KOPT-K1 (cell line): ENCODE data around the gene FAM8A1.

Source experiments
- H3K27ac ChIP-seq: fragments of 200-600 bp; sonication (generic); 2 replicates; pipeline ENCODE4 v1.5.1; 2016; ENCODE audit warnings: antibody characterized with exemption, mild to moderate bottlenecking, low read depth, low read length; ENCODE audit not compliant: poor library complexity, severe bottlenecking
- H3K36me3 ChIP-seq: fragments of 200-600 bp; sonication (generic); 2 replicates; pipeline ENCODE4 v1.5.1; 2017; ENCODE audit warnings: antibody characterized with exemption, mild to moderate bottlenecking, low read length, moderate library complexity; ENCODE audit not compliant: insufficient read depth
- H3K9me3 ChIP-seq: fragments of 200-600 bp; sonication (generic); 2 replicates; pipeline ENCODE4 v1.5.1; 2017; ENCODE audit warnings: antibody characterized with exemption, low read length, mild to moderate bottlenecking; ENCODE audit not compliant: insufficient read depth, poor library complexity, severe bottlenecking

The FAM8A1 gene

DNA sequence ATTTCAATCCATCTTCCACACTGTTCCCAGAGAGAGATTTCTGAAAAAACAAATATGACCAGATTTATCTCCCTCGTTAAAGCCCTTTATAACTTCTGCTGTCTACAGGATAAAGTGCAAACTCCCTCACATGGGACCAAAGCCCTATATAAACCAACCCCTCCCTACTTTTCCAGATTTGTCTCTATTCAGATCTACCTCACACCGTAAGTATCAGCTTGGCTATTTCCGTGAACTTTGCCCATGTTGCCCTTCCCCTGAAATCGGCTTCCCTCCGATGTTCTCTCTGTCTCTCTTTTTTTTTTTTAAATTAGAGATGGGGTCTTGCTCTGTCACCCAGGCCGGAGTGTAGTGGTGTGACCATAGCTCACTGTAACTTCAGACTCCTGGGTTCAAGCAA, 12.1 kb upstream of the FAM8A1 start:
- H3K36me3 ChIP-seq: no peaks in the 10 kb centered on the region
- no peaks in the 10 kb centered on the region for H3K9me3 ChIP-seq
- no peak overlapping the region for H3K27ac ChIP-seq

- no peaks in the 10 kb centered on the region for H3K36me3 ChIP-seq
- H3K27ac ChIP-seq: peak overlapping the region; percentile 44
- H3K9me3 ChIP-seq: no peaks in the 10 kb centered on the region
Measured at GRCh38 chr6:17589406-17590096, 10.6 kb upstream of the FAM8A1 start.

- no peaks in the 10 kb centered on the region for H3K9me3 ChIP-seq
- no peak overlapping the region for H3K27ac ChIP-seq
- no peaks in the 10 kb centered on the region for H3K36me3 ChIP-seq
Measured at GRCh38 chr6:17591287-17591686, 8.8 kb upstream of the FAM8A1 start.

DNA sequence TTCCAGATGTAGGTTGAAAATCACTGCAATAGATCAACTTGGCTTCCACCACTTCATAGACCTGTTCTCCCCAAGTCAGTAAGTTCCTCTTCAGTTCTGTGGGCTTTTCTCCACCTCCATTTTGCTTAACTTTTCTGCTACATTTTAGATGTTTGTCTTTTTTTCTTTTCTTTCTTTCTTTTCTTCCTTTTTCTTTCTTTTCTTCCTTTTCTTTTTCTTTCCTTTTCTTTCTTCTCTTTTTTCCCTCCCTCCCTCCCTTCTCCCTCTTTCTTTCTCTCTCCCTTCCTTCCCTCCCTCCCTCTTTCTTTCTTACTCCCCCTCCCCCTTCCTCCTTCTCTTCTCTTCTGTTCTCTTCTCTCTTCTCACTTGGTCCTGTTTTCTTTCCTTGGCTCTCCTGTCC, 6.9 kb upstream of the FAM8A1 start:
- Histone ChIP-seq H3K9me3 (no peaks in the 10 kb centered on the region), H3K27ac (no peak overlapping the region), H3K36me3 (no peaks in the 10 kb centered on the region)

GRCh38 chr6:17596085-17596484, 4.0 kb upstream of the FAM8A1 start:
- Histone ChIP-seq H3K27ac (no peak overlapping the region), H3K9me3 (no peaks in the 10 kb centered on the region), H3K36me3 (no peaks in the 10 kb centered on the region)

- Histone ChIP-seq H3K27ac (peak overlapping the region; percentile 79), H3K9me3 (no peaks in the 10 kb centered on the region), H3K36me3 (peaks cover 9% of the 10 kb centered on the region; the same call in 1 of the 2 replicates)
Measured at GRCh38 chr6:17600527-17601385, 654 bp downstream of the FAM8A1 start.

- peak overlapping the region; percentile 79 for H3K27ac ChIP-seq
- H3K36me3 ChIP-seq: peaks cover 10% of the 10 kb centered on the region
- no peaks in the 10 kb centered on the region for H3K9me3 ChIP-seq
Measured at GRCh38 chr6:17601386-17601703, 1.2 kb downstream of the FAM8A1 start.

GRCh38 chr6:17602888-17603287, 2.8 kb downstream of the FAM8A1 start:
- Histone ChIP-seq H3K36me3 (peaks cover 19% of the 10 kb centered on the region), H3K27ac (no peak overlapping the region), H3K9me3 (no peaks in the 10 kb centered on the region)

DNA sequence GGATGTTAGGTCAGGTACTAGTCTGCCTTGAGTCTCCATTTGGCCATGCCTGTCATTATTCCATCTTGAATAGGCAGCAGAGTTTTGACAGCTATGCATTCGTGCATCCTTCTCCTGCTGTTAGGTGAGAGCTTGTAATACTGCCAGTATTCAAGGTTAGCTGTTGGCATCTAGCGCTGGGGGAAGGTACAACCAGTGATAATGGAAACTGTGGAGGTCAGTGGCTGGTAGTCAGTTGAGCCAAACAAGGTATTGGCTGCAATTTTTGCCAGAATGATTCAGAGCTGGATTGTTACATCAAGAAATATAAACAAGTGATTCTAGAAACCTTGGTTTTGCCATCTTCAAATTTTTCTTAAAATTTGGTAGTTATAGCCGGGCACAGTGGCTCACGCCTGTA, 6.5 kb downstream of the FAM8A1 start:
- Histone ChIP-seq H3K9me3 (no peaks in the 10 kb centered on the region), H3K36me3 (peaks cover 38% of the 10 kb centered on the region), H3K27ac (no peak overlapping the region)

DNA sequence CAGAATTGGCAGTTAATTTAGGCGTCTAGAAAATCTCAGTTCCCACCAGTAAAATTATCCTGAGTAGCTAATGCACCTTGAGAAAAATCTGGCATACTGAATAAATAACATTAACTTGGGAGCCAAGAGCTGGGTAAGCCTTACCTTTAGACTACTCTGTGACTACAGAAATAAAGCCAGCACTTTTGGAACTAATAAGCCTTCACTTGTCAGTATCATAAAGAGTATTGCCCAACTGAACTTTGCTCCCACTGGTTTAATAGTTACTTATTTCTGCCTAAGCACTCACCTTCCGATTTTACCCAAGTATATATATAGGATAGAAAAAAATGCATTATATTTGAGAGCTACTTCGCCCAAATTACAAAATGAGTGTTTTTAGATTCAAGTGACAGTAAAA, 10.7 kb downstream of the FAM8A1 start:
- Histone ChIP-seq H3K36me3 (peaks cover 68% of the 10 kb centered on the region), H3K9me3 (no peaks in the 10 kb centered on the region), H3K27ac (no peak overlapping the region)

DNA sequence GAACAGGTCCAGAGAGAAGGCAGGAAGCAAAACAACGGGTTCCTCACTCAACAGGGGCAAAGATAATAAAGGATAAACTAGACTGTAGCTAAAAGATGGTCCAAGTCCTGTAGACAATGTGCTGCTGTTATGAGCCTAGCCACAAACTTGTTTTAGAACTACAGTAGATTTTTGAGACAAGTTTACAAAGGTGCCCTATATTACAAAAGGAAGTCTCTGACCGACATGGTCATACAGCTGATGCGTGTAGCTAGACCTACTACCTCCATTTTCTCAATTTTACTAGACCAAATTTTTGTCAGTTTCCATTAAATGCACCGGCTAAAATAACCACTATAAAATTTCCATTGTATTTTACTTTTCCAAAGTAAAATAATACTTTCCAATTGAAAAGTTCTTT, 11.9 kb downstream of the FAM8A1 start:
- Histone ChIP-seq H3K27ac (no peak overlapping the region), H3K36me3 (peaks cover 75% of the 10 kb centered on the region), H3K9me3 (no peaks in the 10 kb centered on the region)

DNA sequence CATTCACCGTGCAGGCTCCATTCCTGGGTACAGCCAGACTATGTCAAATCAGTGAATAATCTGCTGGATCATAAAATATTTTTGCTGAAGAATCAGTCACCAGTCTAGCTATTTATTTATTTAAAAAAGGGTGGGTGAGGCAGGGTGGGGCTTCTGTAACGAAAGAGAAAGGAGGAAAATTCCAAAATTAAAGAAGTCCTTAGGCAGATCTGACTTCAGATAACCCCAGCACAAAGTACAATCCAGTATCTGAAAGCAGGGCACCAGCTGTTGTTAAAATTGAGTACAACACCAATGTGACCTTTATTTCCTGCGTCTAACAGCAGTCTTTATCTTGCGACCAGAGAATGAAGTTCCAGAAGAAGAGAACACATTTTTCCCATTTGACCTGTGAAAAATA, 15.7 kb downstream of the FAM8A1 start:
- Histone ChIP-seq H3K36me3 (peaks cover 88% of the 10 kb centered on the region), H3K9me3 (no peaks in the 10 kb centered on the region), H3K27ac (no peak overlapping the region)

DNA sequence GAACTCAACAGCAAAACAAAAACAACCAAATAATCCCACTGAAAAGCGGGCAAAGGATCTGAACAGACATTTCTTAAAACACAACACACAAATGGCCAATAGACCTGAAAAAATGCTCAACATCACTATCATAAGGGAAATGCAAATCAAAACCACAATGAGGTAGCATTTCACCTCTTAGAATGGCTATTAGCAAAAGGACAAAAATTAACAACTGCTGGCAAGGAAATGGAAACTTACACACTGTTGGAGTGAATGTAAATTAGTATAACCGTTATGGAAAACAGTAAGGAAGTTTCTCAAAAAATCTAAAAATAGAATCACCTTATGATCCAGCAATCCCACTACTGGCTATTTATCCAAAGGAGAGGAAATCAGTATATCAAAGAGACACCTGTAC, 20.9 kb downstream of the FAM8A1 start:
- Histone ChIP-seq H3K27ac (no peak overlapping the region), H3K36me3 (peaks cover 99% of the 10 kb centered on the region), H3K9me3 (no peaks in the 10 kb centered on the region)

DNA sequence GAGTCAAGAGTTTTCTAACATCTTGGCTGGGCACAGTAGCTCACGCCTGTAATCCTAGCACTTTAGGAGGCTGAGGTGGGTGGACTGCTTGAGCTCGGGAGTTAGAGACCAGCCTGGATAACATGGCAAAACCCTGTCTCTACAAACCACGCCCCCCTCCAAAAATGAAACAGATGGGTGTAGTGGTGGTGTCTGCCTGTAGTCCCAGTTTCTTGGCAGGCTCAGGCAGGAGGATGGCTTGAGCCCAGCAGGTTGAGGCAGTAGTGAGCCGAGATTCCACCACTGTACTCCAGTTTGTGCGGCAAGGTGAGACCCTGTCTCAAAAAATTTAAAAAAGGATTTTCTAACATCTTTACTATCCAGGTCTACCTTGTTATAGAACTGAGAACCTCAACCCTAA, 22.0 kb downstream of the FAM8A1 start:
- no peak overlapping the region for H3K27ac ChIP-seq
- H3K9me3 ChIP-seq: no peaks in the 10 kb centered on the region
- H3K36me3 ChIP-seq: peaks cover 99% of the 10 kb centered on the region

DNA sequence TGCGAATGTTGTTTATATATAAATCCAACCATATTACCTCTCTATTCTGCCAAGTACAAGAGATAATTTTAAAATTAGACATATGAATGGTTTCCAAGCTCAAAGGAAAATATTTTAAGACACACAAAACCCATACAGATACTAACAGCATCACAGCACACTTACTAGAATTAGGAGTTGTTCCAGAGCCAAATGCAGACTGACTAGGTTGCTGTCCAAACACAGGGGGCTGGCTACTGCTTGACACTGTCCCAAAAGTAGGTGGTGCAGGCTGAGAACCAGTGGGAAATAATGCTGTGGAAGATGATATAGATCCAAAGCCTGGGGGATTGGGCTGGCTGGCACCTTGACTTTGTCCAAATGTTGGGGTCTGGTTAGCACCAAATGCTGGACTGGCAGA, 24.3 kb downstream of the FAM8A1 start:
- Histone ChIP-seq H3K36me3 (peaks cover 100% of the 10 kb centered on the region), H3K27ac (no peak overlapping the region), H3K9me3 (no peaks in the 10 kb centered on the region)

DNA sequence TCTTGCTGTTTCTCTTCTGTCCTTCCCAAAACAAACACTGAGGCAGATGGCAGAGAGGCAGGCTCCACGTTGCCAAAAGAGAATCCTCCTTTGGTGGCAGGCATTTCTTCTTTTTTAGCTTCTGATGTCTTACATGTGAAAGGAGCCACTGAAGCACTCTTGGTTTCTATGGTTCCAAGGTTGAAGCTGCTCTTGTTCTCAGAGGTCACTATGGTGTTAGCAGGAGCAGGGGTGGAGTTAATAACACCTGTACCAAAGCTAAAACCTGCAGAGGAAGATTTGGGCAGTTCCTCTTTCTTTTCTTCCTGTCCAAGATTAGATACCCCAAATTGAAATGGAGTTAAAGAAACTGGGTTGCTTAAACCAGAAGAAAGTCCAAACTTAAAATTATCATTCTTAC, 28.8 kb downstream of the FAM8A1 start:
- H3K36me3 ChIP-seq: peaks cover 98% of the 10 kb centered on the region
- no peaks in the 10 kb centered on the region for H3K9me3 ChIP-seq
- H3K27ac ChIP-seq: no peak overlapping the region
